ENCODE results near the gene PLA2G15.

PLA2G15 gene

DNA sequence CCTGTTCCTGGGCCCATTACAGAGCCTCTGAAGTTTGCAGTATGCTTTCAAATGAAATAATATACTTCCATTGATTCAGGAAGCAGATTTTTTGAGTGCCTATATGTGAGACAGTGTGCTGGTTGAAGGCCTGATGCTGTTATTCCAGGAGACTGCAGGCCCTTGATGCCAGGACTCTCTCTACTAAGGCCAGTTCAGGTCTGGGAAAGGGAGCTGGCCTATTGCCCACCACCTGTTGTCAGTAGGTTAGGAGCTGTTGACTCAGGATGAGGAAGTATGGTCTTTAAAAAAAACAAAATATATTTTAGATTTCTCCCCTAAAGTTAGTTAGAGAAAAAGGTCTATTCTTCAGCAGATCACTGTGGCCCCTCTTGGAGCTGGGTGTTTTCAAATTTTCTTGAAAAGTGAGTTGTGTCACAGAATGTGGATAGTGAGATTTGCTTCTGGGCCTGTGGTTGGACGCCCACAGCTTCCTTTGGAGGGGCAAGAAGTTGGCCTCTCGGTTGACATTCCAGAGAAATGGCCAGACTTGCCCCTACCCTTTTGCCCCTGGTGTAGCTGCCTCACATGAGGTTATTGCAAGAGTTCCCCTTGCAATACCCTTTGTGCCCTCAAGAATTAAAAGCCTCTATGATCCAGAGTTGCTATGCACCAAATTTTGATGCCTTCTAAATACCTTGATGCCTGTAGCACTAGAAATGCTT lies 17.2 kb upstream of the PLA2G15 start:
- H3K27ac ChIP-seq = peak overlapping the region; percentile 46
- TF ChIP-seq ZFX (IDR thresholded peaks at IDR 0.05; ENCODE audit: borderline replicate concordance) = no peak
- TF ChIP-seq, protein P1, sequence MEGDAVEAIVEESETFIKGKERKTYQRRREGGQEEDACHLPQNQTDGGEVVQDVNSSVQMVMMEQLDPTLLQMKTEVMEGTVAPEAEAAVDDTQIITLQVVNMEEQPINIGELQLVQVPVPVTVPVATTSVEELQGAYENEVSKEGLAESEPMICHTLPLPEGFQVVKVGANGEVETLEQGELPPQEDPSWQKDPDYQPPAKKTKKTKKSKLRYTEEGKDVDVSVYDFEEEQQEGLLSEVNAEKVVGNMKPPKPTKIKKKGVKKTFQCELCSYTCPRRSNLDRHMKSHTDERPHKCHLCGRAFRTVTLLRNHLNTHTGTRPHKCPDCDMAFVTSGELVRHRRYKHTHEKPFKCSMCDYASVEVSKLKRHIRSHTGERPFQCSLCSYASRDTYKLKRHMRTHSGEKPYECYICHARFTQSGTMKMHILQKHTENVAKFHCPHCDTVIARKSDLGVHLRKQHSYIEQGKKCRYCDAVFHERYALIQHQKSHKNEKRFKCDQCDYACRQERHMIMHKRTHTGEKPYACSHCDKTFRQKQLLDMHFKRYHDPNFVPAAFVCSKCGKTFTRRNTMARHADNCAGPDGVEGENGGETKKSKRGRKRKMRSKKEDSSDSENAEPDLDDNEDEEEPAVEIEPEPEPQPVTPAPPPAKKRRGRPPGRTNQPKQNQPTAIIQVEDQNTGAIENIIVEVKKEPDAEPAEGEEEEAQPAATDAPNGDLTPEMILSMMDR (IDR thresholded peaks at IDR 0.05) = no peak

DNA sequence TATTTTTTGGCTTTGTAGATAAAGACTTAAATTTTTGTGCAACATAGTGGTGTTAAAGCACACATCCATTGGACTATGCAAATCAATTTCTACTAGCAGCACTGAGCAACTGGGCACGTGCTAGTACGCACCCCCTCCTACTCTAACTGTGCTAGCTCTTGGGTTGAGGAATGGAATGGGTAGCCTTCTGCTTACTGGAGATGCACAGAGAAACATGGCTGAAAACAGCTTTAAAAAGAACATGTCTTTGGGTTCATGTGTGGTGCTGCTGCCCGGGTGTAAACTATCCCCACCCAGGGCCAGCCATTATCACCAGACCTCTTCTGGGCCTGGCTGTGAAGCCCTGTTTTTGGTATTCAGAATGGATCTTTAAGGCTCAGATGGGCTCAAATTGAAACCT lies 16.5 kb upstream of the PLA2G15 start:
- peak overlapping the region; percentile 46 for H3K27ac ChIP-seq
- TF ChIP-seq, protein P1 (IDR thresholded peaks at IDR 0.05) = no peak
- TF ChIP-seq ZFX (IDR thresholded peaks at IDR 0.05; ENCODE audit: borderline replicate concordance) = no peak

DNA sequence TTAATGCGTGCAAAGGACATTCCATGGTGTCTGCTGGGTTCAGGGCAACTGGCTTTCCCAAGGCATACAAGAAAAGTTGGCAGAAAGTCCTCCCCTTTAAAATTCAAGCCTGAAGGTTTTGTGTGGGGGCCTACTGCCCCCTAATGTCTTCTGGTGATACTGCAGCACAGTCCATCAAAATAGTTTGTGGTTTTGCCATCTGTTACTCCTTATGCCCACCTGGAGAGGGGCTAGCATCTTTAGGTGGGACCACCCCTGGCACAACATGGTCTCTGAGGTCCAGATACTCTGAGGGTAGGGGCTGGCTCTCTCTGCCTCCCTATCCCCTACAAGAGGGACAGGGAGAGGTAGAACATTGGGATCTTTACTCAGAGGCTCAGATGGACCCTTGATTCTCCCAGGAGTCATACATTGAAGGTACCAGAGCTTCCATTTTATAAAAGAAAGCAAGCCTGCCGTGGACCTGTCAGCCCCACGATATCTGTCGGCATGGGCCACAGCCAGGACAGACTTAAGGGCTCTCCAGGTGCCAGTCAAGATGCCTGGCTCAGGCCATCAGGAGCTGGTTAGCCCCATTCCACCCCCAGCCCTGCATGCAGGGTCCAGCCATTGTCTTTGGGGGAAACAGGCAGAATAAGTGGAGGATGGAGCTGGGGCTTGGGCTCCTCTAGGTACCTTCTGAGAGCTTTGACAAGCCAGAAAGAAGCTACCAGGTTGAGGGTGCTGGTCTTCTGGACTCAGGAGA lies 15.6 kb upstream of the PLA2G15 start:
- H3K27ac ChIP-seq = peak overlapping the region; percentile 46
- TF ChIP-seq ZFX (IDR thresholded peaks at IDR 0.05; ENCODE audit: borderline replicate concordance) = no peak
- TF ChIP-seq, protein P1 (IDR thresholded peaks at IDR 0.05) = peak; percentile 89

DNA sequence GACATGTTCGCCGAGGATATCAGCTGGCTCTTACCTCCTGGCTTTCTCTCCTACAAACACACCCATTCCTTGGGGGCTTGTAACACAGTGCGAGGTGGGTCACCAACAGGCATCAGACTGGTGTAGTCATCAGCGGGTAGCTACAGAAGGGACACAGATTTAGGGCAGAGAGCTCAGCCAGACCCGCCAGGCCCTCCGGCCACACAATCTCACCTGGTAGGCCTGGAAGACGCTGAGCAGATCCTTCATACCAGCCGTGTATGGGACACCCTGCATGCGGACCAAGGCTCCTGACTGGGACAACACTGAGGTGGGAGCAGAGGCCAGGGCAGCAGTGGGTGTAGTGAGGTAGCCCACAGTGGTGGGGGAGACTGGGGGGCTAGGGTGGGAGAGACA lies 15.0 kb upstream of the PLA2G15 start:
- TF ChIP-seq, protein P1 (IDR thresholded peaks at IDR 0.05) = no peak
- H3K27ac ChIP-seq = peak overlapping the region; percentile 46

DNA sequence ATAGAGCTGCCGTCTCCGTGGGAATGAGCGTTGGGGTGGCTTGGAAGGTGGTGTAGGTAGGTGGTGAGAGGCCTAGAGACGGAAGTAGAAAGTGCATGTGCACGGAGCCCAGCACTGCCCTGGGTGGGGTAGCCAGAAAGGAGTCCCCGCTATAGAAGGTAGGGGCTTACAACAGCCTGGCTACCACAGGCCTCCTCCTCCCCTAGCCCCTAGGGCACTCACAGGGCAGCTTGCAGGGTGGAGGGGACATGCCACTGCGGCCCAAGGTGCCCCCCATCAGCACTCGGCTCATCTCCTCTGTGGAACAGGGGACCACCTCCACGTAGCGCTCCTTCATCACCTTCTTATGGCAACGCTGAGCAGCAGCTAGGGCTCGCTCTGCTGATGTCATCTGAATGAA lies 14.2 kb upstream of the PLA2G15 start:
- TF ChIP-seq, protein P1 (IDR thresholded peaks at IDR 0.05) = no peak
- TF ChIP-seq ZFX (IDR thresholded peaks at IDR 0.05; ENCODE audit: borderline replicate concordance) = no peak
- peak overlapping the region; percentile 46; the same call in 1 of the 2 replicates for H3K27ac ChIP-seq

DNA sequence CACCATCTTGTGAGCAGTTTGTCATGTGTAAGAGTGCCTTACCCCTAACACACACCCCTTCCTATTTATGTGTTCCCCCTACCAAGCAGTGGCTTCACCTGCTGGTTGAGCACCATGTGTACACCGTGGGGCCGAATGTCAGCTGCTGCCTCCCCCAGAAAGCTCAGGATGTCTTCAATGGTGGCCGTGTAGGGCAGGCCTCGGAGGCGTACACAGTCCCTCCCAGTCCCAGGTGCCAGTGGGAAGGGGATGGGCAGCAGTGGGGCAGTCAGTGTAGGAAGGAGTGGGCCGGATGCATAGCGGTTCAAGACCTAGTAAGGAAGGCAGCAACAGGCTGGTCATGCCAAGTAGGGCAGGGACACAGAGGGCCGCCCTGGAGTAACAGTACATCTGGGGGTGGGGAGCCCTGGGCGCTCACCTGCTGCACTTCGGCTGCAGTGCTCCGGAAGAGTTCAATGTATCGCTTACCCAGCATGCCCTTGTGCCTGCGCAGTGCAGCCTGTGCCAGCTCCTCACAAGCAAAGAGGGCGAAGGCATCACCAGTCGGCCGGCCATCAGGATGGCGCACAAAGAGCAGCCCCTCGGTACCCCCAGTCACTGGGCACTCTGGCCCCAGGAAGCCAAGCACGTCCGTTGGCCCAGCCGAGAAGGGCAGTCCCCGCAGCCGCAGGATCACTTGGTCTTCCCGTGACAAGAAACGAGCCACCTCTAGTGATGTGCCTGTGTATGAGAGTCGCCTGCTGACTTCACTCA lies 13.6 kb upstream of the PLA2G15 start:
- no peak for TF ChIP-seq ZFX (IDR thresholded peaks at IDR 0.05; ENCODE audit: borderline replicate concordance)
- TF ChIP-seq, protein P1 (IDR thresholded peaks at IDR 0.05) = no peak
- no peak overlapping the region for H3K27ac ChIP-seq
